HG03045 (cell line): Measurements from ENCODE around the gene WDR6.

Source experiments
- ATAC-seq: cut with Tn5 transposase; IDR thresholded peaks from one replicate; pipeline ENCODE4 v1.9.1; 2021; ENCODE audit warnings: mild to moderate bottlenecking, moderate library complexity; ENCODE audit not compliant: unreplicated experiment

WDR6 gene, protein sequence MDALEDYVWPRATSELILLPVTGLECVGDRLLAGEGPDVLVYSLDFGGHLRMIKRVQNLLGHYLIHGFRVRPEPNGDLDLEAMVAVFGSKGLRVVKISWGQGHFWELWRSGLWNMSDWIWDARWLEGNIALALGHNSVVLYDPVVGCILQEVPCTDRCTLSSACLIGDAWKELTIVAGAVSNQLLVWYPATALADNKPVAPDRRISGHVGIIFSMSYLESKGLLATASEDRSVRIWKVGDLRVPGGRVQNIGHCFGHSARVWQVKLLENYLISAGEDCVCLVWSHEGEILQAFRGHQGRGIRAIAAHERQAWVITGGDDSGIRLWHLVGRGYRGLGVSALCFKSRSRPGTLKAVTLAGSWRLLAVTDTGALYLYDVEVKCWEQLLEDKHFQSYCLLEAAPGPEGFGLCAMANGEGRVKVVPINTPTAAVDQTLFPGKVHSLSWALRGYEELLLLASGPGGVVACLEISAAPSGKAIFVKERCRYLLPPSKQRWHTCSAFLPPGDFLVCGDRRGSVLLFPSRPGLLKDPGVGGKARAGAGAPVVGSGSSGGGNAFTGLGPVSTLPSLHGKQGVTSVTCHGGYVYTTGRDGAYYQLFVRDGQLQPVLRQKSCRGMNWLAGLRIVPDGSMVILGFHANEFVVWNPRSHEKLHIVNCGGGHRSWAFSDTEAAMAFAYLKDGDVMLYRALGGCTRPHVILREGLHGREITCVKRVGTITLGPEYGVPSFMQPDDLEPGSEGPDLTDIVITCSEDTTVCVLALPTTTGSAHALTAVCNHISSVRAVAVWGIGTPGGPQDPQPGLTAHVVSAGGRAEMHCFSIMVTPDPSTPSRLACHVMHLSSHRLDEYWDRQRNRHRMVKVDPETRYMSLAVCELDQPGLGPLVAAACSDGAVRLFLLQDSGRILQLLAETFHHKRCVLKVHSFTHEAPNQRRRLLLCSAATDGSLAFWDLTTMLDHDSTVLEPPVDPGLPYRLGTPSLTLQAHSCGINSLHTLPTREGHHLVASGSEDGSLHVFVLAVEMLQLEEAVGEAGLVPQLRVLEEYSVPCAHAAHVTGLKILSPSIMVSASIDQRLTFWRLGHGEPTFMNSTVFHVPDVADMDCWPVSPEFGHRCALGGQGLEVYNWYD

DNA sequence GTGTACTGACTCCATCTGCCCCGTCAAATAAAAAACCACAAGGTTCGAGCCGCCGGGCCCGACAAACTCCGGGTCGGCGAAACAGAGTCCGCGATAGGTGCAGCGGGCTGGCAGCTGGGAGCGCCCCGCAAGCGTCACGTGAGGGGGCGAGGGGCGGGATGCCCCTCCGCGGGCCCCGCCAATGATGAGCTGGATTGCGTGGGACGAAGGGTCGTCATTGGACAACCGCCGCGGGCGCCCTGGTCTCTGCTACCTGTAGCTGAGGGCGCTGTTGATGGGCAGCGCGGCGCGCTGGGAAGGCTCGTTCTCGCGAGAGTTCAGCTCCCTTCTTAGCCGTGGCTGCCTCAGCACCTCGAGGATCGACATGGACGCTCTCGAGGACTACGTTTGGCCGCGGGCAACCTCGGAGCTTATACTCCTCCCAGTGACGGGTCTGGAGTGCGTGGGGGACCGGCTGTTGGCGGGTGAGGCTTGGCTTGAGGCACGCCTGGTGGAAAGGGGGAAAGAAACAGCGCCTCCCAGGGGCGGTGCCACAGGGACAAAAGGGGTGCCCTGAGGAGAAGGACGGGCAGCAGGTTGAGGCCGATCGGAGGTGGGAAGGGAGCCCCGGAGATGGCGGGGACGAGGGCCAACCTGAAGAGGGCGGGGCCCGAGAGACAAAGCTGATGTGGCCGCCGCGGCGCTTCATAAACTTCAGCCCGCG, at the start of gene WDR6:
Gene WDR6, plus strand, starts transcription at position 324 of the 703 bp plus-strand sequence. Its CDS starts 41 bp downstream, at position 365.
- ATAC-seq: peak; percentile 80

DNA sequence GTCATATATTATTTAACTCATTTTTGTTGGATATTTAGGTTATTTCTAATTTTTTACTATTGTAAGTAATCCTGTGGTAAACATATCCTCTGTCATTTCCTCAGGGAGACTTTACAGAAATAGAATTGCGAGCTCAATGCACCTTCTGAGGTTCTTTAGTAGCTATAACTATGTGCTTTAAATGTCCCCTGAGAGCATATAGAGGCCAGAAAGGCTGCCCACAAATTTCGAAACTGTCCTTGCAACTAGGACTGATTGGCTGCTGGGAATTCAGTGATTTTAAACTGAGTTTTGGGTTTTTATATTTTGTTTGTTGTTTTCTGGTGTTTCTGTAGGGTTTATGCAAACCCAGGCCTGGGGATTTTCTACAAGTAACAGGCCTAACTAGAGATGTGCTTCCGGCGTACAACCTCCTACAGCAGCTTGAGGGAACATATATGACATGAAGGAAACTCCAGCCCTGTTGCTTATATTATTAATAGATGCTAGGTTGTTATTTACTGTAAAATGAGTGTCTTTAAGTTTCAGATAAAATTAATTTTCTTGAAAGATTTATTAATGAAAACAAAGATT, 46.3 kb upstream of the WDR6 start:
- no peak for ATAC-seq

GRCh38 chr3:48962340-48962739, 44.9 kb upstream of the WDR6 start:
- ATAC-seq: no peak

- no peak for ATAC-seq
Measured at GRCh38 chr3:48962939-48963338, 44.3 kb upstream of the WDR6 start.

DNA sequence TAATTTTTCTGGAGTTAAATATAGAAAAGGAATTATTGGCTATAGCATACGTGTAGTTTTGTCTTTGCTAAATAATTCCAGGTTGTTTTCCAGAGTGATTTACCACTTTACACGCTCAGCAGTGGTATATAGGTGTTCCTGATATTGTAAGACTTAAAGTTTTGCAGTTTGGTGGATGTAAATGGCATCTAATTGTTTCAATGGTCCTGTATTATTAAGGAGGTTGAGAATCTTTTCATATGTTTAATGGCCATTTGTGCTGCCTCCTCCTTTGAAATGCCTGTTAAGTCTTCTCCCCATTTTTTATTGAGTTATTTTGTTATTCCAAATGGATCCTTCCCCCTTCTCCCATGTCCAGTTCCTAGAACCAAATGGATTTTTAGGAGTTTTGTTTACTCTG, 43.6 kb upstream of the WDR6 start:
- no peak for ATAC-seq

- ATAC-seq: no peak
Measured at GRCh38 chr3:48966367-48966766, 40.8 kb upstream of the WDR6 start.

DNA sequence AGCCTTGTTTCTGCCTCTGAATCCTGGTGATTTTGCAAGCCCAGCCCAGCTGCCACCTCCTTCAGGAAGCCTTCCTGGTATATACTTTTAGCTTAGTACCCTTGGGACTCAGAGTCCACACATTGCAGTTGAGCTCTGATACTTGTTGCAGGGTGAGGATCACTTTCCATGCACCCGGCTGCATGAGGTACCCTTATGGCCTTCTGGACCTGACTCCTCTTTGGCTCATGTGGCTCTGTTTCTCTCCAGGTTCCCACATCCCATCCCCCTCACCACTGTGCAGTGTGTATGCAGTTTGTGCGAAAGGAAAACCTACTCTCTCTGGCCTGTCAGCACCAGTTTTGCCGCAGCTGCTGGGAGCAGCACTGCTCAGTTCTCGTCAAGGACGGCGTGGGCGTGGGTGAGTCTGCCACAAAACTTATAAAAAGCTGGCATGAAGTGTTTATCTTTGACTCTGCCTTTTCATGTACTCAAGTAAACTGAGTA, 40.3 kb upstream of the WDR6 start:
- ATAC-seq: no peak

GRCh38 chr3:48970586-48970985, 36.6 kb upstream of the WDR6 start:
- ATAC-seq: no peak

DNA sequence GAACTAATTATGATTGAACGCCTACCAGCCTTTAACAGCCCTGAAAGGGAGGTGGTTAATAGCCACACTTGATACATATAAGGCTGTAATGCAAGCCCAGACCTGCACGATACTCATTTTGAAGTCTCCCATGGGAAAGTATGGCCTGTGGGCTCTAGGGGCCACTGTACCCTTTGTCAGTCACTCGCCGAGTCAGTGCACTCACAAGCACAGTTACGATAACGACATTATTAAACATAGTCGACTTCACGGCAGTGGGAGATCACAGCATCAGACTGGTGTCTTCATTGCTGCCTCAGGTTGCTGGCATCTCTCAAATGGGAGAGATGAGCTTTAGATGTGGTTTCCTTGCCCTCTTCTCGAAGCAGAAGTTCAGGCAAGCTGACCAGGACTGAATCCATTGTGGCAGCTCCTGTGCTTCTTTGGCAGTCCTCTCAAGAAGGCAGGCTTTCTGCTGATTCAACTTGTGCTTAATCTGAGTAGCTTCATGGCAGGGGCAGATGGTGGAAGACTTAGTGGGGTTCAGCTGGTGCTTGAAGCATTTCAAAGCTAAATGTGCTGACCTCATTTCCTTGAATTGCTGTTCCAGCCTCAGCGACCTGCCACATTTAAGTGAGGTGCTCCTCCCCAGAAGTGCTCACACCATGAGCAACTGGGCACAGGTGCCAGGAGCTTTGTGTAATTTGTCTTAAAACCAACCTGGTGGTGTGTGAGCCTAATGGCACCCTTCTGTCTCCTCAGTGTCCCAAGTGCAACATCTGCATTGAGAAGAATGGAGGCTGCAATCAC, 32.9 kb upstream of the WDR6 start:
- no peak for ATAC-seq

GRCh38 chr3:48979451-48979850, 27.7 kb upstream of the WDR6 start:
- ATAC-seq: no peak

DNA sequence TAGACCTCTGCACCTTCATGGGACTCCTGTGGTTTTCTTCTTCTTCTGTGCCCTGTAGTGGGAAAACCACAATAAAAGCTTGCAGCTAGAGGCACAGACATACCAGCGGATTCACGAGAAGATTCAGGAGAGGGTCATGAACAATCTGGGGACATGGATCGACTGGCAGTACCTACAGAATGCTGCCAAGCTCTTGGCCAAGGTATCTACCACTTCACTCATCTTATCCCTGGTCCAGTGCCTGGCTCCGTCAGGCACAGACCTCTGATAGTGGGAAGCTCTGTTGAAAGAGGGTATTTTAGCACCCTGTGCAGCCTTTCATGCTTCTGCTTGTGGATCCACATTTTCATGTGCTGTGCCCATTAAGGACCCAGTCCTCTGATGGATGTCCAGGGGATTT, 26.9 kb upstream of the WDR6 start:
- no peak for ATAC-seq

DNA sequence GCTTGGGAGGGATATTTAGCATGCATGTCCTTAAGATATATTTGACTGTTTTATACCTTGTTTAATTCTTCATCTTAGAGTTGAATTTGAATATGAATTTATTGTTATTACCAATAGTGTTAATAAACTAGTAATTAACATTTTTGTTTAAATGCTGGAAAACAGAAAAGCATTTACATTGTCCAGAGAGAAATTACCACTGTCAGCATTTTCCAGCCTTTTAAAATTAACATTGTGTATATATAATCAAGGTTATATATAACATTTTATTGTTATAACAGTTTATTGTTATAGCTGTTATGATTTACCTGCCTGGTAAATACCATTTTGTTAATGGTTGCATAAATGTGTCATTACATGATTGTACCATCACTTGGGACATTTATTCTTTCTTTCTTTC, 25.2 kb upstream of the WDR6 start:
- no peak for ATAC-seq

DNA sequence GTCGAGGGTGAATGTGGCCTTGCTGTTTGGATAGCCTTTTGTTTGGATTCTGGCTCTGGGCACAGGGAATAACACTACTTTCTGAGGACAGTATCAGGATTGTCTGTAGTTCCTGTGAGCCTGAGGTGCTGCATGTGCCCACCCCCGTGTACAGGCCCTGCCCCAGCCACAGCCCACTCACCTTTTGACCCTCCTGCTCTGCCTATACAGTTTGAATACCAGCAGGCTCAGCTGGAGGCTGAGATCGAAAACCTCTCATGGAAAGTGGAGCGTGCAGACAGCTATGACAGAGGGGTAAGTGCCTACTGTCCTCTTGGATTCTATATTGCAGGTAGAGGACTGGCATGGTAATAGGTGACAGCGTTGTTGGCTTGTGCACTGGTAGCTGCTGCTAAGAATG, 24.5 kb upstream of the WDR6 start:
- ATAC-seq: no peak

- no peak for ATAC-seq
Measured at GRCh38 chr3:48983096-48983495, 24.1 kb upstream of the WDR6 start.

- no peak for ATAC-seq
Measured at GRCh38 chr3:48984663-48985062, 22.5 kb upstream of the WDR6 start.

DNA sequence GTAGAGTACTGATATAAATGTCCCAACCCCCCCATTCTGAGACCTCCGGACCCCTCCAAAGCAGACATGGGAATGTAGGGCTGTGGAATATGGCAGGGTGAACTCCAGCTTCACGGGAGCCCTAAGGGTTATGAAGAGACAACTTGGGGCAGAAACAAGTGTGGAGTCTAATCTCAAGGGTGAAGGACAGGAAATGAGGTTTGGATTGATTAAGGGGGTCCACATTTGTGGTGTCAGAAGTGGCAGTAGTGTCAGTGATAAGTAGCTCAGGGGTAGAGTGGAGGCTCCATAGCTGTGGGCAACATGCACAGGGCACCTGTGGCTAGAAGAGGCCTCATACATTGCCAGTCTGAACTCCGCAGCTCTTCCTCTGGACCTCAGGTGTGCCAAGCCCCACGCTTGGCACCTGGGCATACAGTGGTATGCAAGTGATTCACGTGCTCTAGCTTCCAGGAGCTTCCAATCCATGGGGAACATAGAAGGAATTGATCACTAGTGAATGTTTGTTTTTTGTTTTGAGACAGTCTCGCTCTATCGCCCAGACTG, 21.3 kb upstream of the WDR6 start:
- no peak for ATAC-seq

DNA sequence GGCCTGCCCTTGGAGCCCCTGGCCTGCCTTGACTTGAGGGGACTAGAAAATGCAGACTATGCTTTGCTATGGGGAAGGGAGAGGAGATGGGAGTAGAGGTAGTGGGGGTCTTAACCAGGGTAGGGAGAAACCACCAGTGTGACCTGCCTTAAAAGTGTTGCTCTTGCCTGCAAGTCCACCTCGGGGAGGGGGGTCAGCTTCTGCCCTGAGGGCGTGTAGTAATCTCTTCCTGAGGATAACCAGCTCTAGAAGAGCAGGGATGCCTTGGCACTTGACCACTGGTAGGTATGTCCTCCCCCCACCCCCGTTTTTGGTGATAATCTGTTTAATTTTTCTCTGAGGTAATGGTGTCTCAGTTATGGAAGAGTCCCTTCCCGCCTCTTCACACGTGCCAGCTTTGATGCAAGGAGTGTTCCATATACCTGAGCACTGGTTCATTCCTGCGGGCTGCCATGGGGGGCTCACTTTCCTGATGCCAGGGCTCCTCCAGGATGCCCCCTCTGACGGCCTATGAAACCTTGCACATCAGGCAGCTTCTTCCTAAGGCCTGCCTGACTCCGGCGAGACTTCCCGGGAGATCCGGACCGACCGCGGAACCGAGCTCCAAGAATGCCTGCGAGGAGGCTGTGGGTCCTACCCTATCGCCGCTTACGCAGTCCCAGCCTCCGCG, 17.9 kb upstream of the WDR6 start:
- ATAC-seq: no peak

DNA sequence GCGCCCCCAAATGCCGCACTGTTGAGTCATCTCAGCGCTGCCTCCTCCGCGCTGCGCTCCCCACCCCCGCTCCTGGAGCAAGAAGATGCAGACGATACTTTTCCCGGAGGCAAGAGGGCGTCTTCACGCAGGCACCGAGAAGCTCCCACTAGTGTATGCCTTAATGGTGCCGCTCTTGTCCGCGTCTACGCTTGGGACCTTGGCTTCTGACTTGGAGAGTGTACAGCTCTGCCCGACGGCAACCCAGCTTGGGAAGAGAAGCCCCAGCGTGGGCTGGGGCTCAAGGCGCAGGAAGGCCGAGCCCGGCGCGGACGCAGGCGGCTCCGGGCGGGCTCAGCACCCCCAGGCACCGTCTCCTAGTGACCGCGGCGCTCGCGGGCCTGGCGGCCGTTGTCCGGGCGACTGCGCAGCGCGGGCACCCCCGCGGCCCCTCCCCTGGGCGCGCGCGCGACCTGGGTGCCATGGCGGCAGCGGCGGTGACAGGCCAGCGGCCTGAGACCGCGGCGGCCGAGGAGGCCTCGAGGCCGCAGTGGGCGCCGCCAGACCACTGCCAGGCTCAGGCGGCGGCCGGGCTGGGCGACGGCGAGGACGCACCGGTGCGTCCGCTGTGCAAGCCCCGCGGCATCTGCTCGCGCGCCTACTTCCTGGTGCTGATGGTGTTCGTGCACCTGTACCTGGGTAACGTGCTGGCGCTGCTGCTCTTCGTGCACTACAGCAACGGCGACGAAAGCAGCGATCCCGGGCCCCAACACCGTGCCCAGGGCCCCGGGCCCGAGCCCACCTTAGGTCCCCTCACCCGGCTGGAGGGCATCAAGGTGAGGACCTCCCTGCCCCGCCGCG, 17.2 kb upstream of the WDR6 start, which contains the start of gene P4HTM:
Gene P4HTM, plus strand, starts transcription at position 446 of the 840 bp plus-strand sequence. Its CDS starts 16 bp downstream, at position 462.
- peak; percentile 39 for ATAC-seq
